Measurements from ENCODE around the gene NFIB.

NFIB gene

GRCh38 chr9:14318361-14318760 lies 4.4 kb upstream of the NFIB start:
- DNase-seq, result no peak

DNA sequence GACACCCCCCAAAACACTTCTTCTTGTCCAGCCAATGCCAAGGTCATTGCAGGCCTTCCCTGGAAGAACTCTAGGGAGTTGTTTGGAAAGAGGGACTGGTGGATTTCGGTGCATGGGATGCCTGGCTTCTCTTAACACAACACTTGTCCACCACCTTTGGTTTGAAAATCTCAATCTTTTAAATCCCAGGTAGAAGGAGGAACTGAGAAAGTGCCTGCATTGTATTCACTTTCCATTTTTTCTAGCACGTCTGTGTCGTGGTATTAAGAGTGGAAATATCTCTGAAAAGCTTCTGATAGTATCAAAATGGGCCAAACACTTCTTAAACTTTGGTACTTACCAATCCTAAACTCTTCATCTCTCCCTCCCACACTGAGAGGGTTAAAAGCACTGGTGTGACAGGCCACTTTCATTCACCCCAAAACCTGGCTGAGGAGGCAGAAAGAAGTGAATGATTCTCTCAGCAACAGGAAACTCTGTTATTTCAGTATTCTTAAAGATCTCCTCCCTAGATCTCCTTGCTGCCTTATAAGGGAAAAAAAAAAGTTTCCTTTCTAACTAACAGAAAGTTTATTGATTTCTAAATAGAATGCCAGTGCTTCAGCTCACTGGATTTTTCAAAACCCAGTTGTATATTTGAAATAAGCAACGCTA lies 3.9 kb upstream of the NFIB start:
- no peak for DNase-seq

DNA sequence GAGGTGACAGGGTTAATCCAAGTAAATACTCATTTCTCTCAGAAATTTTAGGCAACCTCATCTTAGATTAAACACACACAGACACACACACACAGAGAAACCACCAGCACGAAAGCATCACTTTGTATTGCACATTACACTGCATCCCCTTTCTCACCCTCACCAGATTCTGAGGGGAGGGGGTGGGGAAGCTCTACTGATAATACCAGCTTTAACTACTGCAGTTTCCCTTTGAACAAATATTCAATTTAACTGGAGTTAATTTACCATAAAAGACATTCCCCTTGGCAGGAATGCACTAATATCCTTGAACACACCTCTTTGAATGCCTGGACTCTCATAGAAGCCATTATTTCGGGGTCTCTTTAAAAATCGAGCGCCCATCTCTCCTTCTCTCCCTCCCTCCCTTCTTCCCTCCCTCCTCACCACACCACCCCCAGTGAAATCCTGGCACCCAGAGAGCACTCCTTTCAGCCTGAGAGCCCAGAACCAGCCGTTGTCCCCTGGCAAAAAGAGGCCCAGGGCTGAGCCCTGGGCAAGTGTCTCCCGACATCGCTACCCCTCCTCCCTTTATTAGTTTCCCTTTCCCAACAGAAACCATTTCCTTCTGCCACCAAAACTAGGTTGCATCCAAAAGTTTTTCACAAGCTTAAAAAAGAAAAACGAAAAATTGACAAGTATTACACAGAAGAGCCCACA lies 2.8 kb upstream of the NFIB start:
- DNase-seq, result no peak

DNA sequence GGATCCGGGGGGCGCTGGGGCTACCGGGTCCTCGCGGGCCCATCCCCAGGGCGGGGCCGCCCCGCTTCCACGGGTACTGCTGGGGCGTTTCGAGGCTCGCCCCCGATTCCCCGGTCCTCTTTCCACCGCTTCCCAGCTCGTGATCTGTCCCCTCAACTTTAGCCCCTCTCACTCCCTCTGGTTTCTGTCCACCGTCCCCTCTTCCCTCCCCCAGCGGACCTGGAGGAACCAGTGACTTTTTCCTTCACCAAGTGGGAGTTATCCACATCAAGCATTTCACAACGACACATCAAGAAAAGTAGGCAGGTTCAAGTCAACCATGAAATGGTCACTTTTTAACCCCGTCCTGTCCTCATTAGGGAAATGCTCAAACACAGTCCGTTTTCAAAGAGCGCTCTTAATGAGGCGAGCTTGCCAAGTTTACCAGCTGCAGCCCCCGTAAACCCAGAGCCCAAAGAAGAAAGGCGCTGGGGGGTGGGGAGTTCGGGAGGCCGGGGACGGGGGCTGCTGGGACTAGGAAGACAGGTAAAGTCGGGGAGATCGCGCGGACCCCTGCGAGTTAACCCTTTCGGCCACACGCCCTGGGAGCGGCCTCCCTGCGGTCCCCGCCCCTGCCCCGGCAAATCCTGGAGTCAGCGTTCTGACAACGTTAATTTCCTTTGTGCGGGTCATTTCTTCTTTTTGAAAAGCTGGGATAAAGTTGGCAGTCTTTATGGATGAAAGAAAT lies 2.1 kb upstream of the NFIB start:
- no peak for DNase-seq

DNA sequence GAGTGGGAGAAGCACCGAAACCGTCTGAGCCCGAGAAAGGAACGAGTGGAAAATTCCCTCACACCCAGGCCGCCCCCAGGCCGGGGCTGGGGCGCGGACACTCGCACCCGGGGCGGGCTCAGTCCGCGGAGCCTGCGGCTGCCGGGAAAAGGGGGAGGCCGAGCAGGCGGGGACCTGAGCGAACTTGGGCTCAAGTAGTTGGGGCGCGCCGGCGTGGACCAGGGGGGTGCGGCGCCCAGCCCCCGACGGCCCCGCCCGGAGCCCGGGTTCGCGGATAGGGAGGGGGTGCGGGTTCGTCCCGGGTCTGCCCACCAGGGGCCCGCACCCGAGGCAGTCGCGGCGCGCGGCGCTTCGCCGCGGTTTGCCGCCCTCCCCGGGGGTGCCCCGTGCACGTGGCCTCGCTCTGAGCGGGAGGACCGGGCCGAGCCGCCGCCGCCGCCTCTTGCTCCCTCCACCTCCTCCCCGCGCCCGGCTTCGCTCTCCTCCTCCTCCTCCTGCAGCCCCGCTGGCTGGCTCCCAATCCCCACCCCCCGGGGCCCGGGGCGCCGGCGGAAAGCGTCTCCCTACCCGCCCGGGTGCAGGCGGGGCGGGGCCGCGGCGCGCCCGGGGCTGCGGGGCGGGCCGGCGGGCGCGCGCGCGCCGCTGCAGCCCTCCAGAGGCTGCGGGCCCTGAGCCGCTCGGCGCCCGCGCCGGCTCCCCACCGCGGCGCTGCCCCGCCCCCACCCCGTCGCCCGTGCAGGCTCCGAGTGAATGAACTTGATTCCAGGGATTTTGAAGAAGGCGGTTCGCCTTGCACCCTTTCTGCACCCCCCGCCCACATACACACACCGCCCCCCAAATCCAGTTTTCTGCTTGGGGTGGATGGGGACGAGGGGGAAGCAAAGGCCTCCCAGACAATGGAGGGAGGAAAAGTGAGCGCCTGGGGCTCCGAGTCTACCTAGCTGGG lies 1.3 kb upstream of the NFIB start:
- DNase-seq, result peak; percentile 79

GRCh38 chr9:14314424-14314928 lies 535 bp upstream of the NFIB start:
- peak; percentile 35 for DNase-seq

DNA sequence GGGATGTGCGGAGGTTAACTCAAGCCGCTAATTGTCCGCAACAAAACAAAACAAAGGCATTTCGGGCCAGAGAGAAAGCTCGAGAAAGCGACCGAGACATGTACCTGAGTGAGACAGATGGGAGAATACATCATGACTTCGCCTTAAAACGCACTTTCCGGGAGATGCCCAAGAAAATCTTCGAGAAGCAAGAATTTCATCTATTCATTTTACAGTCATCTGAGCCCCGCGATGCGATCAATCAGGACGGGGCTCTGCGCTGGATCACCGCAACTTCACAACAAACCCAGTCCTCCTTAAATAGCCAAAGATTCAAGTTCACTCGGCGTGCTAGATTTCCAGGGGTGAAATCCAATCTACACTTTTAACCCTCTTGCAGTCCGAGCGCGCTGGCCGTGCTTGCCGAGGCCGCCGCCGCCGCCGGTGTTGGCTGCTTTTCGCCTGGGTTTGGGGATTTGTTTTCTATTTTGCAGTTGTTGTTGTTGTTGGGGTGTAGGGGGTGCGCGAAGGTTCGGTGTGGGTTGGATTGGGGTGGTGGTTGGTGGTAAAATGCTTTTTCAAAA lies 482 bp downstream of the NFIB start:
- DNase-seq, result no peak

DNA sequence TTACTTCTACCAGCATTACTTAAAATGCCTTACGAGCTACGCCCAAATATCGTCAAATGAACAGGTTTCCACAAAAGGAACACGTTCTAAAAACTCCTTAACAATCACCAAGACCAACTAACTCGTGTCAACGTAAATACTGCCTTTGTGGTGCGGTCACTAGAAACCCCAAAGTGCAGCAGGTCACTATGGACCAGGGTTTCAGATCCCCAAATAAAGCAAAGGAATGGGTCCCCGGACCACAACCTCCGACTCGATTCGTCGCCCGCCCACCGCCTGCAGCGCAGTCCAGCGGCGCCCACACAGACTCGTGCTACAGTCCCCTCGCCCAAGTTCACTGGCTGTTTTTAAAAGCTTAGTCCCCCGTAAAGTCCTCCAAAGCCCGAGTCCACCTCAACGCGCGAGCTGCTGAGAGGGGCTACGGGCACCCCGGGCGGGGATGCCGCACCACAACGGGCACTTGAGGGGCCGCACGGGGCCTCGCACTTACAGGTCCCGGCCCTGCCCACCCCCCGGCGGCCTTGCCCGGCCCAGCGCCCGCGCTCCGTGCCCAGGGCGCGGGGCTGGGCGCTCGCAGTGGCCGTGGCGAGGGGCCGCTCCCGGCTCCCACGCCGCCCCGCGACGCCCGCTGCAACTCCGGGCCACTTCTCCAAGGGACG lies 1.1 kb downstream of the NFIB start:
- no peak for DNase-seq

DNA sequence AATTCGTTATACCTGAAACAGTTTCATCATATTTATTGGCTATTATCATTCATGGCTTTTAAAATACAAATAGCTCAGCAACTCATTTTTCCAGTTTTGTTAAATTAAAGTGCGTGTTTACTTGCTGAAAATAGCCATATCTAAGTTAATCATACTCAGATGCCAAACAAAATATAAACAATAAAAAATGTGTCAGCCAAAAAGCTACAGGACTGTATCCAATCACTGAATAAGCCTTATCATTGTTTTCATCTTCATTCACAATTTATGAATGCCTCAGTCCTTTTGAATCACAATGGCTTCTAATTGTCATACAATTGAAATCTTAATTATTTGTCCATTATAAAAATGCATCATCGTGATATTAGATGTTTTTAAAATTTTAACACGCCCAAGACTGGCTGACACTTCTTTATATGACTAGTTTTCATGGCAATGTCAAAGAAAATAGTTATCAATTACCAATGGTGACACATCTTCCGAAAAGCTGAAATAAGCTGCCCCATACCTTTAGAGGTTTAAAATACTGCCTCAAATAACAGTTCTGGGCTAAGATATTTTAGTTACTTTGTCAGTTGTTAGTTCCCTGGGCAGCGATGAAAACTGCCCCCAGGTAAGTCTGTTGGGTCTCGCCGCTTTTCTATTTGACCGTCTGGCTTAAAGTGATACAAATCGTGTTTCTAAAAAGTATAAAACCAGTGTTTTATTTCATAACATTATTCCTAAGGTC lies 1.8 kb downstream of the NFIB start:
- DNase-seq, result no peak

DNA sequence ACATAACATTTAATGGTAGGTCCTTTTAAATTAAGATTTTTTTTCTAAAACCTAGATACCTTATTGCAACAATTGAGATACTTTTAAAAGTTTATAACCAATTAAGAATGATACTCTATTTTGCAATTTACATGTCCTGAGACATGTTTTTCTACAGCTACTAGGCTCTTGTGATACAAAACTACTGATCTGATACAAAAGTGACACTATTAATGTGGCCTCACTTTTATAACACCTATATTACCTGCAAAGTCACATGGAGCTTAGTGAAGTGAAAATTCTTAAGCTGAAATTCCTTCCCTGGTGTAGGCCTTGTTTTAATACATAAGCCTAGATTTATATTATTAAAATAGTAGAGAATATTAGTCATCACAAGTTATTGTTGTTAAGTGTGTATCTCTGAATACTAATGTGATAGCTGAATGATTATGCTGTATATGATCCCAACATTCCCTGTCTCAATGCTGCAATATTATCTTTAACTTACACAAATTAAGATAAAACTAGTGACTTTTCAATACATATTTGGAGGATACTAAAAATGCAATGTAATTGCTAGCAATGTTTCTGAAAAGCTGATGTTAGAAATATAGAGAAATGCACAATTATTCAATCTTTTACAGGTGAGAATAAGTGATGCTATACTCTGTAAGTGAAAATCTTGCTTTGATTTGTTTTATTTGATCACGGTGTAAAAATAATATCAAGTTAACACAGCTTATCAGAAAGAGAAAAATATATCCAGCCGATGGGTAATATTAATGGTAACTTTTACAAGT lies 2.6 kb downstream of the NFIB start:
- no peak for DNase-seq

DNA sequence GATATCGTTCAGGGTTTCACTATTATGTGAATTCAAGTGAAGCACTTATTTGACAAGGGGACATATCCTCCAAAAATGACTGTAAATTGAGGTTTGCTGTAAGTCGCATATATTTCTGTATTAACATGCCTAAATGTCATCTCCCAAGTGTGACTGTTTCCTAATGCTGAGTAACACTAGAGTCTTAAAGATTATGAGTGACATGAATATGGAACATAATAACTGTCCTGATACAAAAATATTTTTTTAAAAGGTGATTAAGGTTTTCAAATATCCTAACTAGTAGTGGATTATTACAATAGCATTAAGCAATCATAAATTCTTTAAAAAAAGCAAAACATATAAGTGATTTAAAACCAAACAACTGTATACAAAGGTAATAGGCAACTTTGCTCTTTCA lies 3.6 kb downstream of the NFIB start:
- DNase-seq, result no peak

GRCh38 chr9:14309403-14309802 lies 4.5 kb downstream of the NFIB start:
- no peak for DNase-seq

DNA sequence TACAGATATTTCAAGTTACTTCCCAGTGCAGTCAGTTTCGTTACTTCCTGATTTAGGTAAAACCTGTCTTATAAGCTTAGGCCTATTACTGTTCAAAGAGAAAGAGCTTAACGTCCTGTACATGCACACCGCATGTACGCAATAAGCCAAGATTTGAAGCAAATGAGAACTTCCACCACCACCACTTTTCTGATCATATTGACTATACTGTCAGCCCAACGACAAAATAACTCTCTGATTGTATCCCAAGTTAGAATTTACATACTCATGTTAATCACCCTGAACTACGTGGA lies 5.1 kb downstream of the NFIB start:
- DNase-seq, result no peak

DNA sequence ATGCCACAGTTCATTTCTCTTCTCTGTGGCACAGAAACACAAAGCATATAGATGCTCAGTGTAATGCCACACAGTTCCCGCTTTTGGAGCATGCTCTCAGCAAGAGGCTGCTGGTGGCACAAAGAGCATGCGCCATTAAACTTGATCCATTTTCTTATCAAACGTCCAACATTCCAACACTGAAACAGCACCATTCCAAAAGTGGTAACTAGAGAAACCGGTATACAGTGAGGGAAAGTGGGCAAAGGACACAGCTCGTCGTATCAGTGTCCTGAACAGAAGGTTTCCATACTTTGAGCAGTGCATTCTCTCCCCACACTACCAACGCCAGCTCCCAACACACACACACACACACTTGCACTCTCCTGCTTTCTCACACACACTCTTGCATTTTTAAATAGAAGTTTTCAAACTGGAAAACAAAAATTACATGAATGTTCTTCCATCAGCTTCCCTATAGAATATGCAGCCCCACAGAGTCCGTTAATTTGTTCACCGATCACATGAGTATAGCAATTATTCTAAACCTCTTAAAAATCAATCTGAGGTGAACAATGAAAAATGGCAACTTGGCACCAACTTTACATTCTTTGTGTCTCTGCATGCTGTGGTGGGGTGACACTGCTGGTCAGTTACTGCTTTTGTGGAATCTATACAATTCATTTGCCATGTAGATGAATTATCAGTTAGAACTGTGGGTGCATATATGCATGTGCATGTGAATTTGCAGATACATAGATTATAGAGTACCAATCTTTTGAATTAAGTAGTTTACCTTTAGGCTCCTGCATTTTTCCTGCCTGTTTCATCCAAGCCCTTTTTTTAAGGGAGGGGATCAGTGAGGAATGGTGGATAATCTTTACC lies 5.7 kb downstream of the NFIB start:
- DNase-seq, result no peak

DNA sequence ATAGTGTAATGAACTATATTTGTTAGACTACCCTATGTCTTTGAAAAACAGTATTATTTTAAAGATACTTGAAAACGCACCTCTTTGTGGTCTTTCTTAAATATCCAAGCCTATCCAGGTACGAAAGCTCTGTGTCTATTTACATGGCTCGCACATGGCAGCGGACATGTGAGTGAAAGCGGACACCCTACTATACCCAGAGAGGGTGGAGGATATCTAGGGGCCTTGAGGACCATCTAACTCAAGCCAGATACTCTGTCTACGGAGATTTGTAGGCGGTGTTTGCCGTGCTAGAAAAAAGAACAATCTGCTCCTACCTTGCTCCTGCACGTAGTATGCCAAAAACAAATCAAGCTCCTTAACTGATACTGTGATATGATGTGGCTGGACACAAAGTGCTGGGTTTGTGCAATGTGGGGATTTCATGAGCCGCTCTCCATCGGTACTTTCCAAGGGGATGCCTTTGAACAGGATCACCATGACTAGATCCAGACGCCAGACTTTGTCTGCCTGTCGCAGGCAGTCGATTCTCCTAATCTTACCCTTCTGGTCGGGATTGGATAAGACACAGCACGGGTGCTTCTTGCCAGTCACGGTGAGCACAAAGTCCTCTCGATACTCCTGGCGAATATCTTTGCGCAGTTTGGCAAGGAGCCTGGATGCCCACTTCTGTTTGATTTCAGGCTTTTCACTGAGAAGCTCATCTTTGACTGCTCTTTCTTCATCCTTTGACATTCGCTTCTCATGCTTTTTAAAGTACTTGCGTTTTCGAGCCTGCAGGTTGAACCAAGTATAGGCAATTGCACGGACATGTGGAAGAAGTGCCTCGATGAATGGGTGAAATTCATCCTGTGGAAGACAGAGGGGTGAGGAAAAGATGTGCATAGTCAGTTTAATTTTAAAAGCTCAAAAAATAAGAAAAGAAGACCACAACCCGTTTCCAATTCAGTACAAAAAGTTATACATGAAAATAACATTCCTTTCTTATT lies 7.0 kb downstream of the NFIB start:
- no peak for DNase-seq

DNA sequence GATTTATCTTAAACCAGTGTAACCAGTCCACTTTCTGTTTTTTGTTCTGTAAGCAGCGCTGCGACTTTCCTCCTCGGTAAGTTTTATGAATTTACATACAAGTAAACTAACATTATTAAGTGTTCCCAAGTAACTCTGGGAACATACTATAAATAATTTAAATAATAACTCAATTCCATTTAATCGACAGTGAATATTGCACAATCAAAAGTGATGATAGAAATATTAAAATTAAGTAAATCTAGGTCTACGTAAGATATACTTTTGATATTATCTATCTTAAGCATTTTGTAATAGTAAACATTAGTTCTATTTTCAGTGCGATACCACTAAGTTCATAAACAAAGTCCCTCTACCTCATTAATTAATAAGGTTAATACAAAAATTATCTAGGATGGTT lies 7.8 kb downstream of the NFIB start:
- DNase-seq, result no peak

GRCh38 chr9:14304259-14304658 lies 9.7 kb downstream of the NFIB start:
- DNase-seq, result no peak

DNA sequence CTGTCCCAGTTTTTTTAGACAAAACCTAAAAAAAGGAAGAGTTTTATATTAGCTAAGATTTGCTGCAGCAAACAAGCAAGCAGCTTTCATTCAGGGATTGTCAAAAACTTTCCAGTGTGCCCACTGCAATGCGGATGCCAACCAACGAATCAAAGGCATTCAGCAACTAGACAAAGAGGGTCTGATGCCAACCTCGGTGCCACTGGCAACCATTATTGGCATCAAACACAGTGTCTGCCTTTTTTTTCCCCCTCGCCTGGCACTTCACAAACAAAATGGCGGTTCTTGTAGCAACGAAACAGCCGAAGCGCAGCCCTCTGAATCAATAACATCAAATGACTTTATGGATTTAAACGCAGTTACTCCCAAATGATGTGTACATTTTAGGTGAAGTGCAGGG lies 10.4 kb downstream of the NFIB start:
- DNase-seq, result no peak
